Heart left ventricle (tissue), 16 donors: ENCODE data around the gene MARCO. TPM values are rescaled to one million over a fixed set of nuclear protein-coding genes. Genes with fewer than 3 reads are reported as not detected.
A peak's percentile ranks its signal among the peaks of the same experiment; 100 is the strongest.

ENCODE experiments used
- ATAC-seq, 4 donors: fragments of 200-7000 bp; cut with Tn5 transposase; one replicate each; pipeline ENCODE4 v1.9.1; 2020 to 2022; ENCODE audit warnings: moderate library complexity in 4 of 4, mild to moderate bottlenecking in 3 of 4, moderate number of reproducible peaks in 1 of 4
- DNase-seq, 5 donors: peaks; one replicate each; pipeline ENCODE4 v3.0.0-alpha.2; 2020
- H3K27ac ChIP-seq, 12 donors: fragments of 200-600 bp; sonication (generic) in 4 of 12; one replicate each; pipeline versions ENCODE4 v1.5.0 to v1.8.0; 2016 to 2022; ENCODE audit warnings: mild to moderate bottlenecking in 2 of 12
- H3K27me3 ChIP-seq, 9 donors: fragments of 200-600 bp; sonication (generic) in 2 of 9; one replicate each; pipeline versions ENCODE4 v1.5.1 to v1.8.0; 2016 to 2022; ENCODE audit warnings: mild to moderate bottlenecking in 3 of 9
- H3K36me3 ChIP-seq, 9 donors: fragments of 200-600 bp; sonication (generic) in 2 of 9; one replicate each; pipeline versions ENCODE4 v1.5.0 to v1.8.0; 2018 to 2022; ENCODE audit warnings: mild to moderate bottlenecking in 2 of 9
- H3K4me1 ChIP-seq, 12 donors: fragments of 200-600 bp; sonication (generic) in 4 of 12; one replicate each; pipeline versions ENCODE4 v1.5.0 to v1.8.0; 2016 to 2022; ENCODE audit warnings: mild to moderate bottlenecking in 3 of 12
- H3K4me3 ChIP-seq, 12 donors: fragments of 200-600 bp; sonication (generic) in 4 of 12; one replicate each; pipeline versions ENCODE4 v1.5.0 to v1.8.0; 2017 to 2022; ENCODE audit warnings: mild to moderate bottlenecking in 9 of 12, moderate library complexity in 4 of 12
- H3K9me3 ChIP-seq, 12 donors: fragments of 200-600 bp; sonication (generic) in 4 of 12; one replicate each; pipeline versions ENCODE4 v1.5.0 to v1.8.0; 2016 to 2022; ENCODE audit warnings: mild to moderate bottlenecking in 1 of 12
- POLR2A ChIP-seq, 2 donors: fragments of 450-650 bp; IDR thresholded peaks; one replicate each; pipeline ENCODE4 v1.6.1; 2017; ENCODE audit warnings: antibody characterized with exemption in 2 of 2, mild to moderate bottlenecking in 2 of 2, moderate library complexity in 2 of 2
- WGBS, 4 donors: extraction: QIAGEN DNeasy Blood & Tissue Kit in 2 of 4; methylation state at CpG; one replicate each; pipeline versions ENCODE4 v1.1.5 to v1.1.7; 2013 to 2018; 5-methylcytosine and 5-hydroxymethylcytosine counted together
- intact Hi-C, 10 donors: fragments of 100-400 bp; cut with DNase I; formaldehyde crosslinking; loops; one replicate each; pipeline versions ENCODE4 v1.11.1 to v1.14.2; 2022
- long read RNA-seq, 3 donors: library from polyadenylated mRNA; unstranded; transcript quantifications; one replicate each; pipeline ENCODE4 v2.0.0, GENCODE V29; 2020 to 2021
- polyA plus RNA-seq, 2 donors: library from polyadenylated mRNA; stranded (reverse); fragments of 200-250 nt; gene quantifications; one replicate each; pipeline ENCODE4 v1.2.3, GENCODE V29; 2013
- total RNA-seq, 9 donors: library from RNA; depleted of rRNA in 2 of 9; stranded (reverse); fragments of >200 nt in 2 of 9; fragmentation: NEBNext Ultra II Directional in 3 of 9; extraction: Animal tissue kit (Norgen Biotek cat#: 25700) in 3 of 9; gene quantifications; one replicate each; pipeline versions ENCODE4 v1.1.0 to v1.2.4, GENCODE V29; 2016 to 2023
- TF ChIP-seq, protein P1 (sequence below), 12 donors: fragments of 200-600 bp; sonication (generic) in 4 of 12; IDR thresholded peaks; one replicate each; pipeline versions ENCODE4 v1.5.0 to v1.8.0; 2018 to 2022; ENCODE audit warnings: antibody characterized with exemption in 12 of 12, mild to moderate bottlenecking in 5 of 12
- donor health status: ischemic (EF 13 %, LVEDD 7.1; RV severe dilation, severe dysfunction).
- donor health status: healthy with polysubstance abuse.
- donor health status: DM: no; HTN: yes; CAD: no.
- donor health status: DM: no; HTN: no; CAD: no.
- donor health status: ischemic (EF 25% LVEDD 6.9; RV normal size, moderate dysfunction).
- donor health status: ischemic (EF 25% LVEDD 5.7; RV mildly dilated, moderate dysfunction).
- donor health status: healthy.
- donor health status: DM: yes; HTN: yes; CAD: no.
- donor health status: ischemic (EF 35%, LVEDD 5.7; RV mildly dilated, moderate dysfunction).
- donor health status: nonischemic (EF 11% LVEDD 7.7; RV severe dilation, severe dysfunction).
- donor health status: DM: yes; HTN: yes; CAD: no.
- donor health status: PGD.
- donor health status: ischemic (EF 29% LVEDD 5.4; RV normal size, mild dysfunction).
- donor health status: nonischemic (EF 23%, LVEDD 6.1; RV moderate dilation, normal function).

MARCO gene, protein sequence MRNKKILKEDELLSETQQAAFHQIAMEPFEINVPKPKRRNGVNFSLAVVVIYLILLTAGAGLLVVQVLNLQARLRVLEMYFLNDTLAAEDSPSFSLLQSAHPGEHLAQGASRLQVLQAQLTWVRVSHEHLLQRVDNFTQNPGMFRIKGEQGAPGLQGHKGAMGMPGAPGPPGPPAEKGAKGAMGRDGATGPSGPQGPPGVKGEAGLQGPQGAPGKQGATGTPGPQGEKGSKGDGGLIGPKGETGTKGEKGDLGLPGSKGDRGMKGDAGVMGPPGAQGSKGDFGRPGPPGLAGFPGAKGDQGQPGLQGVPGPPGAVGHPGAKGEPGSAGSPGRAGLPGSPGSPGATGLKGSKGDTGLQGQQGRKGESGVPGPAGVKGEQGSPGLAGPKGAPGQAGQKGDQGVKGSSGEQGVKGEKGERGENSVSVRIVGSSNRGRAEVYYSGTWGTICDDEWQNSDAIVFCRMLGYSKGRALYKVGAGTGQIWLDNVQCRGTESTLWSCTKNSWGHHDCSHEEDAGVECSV
- total RNA-seq = 100 to 1,000 TPM in 1 of 9 donors, 10 to 100 TPM in 2, 1 to 10 TPM in 5, under 1 TPM in 1; 0.66 to 162 (median 6.7) TPM
- polyA plus RNA-seq = 1 to 10 TPM in 1 of 2 donors, under 1 TPM in 1; 0.19 to 6.0 TPM
- long read RNA-seq, donor 1, partial matches to known transcripts = 1 of 5 reads
- long read RNA-seq, donor 1, other reads (novel, unspliced or antisense) = 0 of 5 reads
- long read RNA-seq, donor 2, transcript MARCO-201 (17 exons, 1,838 nt) = major isoform, 9 of 10 reads
- long read RNA-seq, donor 2, partial matches to known transcripts = 1 of 10 reads
- long read RNA-seq, donor 2, other reads (novel, unspliced or antisense) = 0 of 10 reads
- long read RNA-seq, donor 3, transcript MARCO-201 (17 exons, 1,838 nt) = major isoform, 9 of 15 reads
- long read RNA-seq, donor 3, partial matches to known transcripts = 5 of 15 reads
- long read RNA-seq, donor 3, other reads (novel, unspliced or antisense) = 1 of 15 reads

DNA sequence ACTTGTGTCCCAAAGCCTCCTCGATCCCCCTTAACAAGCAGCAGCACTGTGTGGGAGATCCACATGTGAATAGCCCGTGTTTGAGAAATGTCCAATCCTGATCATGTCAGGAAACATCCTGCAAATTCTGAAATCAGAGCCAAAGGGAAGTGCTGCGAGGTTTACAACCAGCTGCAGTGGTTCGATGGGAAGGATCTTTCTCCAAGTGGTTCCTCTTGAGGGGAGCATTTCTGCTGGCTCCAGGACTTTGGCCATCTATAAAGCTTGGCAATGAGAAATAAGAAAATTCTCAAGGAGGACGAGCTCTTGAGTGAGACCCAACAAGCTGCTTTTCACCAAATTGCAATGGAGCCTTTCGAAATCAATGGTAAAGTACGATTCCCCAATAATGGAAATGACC lies at the start of gene MARCO:
Gene MARCO (plus strand): TSS at position 164 of the 400 bp plus-strand sequence. CDS start 107 bp downstream, at position 271.
- no peak for TF ChIP-seq POLR2A (IDR thresholded peaks at IDR 0.05)
- TF ChIP-seq, protein P1, sequence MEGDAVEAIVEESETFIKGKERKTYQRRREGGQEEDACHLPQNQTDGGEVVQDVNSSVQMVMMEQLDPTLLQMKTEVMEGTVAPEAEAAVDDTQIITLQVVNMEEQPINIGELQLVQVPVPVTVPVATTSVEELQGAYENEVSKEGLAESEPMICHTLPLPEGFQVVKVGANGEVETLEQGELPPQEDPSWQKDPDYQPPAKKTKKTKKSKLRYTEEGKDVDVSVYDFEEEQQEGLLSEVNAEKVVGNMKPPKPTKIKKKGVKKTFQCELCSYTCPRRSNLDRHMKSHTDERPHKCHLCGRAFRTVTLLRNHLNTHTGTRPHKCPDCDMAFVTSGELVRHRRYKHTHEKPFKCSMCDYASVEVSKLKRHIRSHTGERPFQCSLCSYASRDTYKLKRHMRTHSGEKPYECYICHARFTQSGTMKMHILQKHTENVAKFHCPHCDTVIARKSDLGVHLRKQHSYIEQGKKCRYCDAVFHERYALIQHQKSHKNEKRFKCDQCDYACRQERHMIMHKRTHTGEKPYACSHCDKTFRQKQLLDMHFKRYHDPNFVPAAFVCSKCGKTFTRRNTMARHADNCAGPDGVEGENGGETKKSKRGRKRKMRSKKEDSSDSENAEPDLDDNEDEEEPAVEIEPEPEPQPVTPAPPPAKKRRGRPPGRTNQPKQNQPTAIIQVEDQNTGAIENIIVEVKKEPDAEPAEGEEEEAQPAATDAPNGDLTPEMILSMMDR (IDR thresholded peaks at IDR 0.05) = no peak
- 68 to 72% (median 71%) methylated on average over 7 of the region's 7 CpGs for whole genome bisulfite sequencing, 4 donors
- ATAC-seq (peak in 2 of 4 donors; percentile 34 to 45), DNase-seq (no peak)
- H3K27ac ChIP-seq = peak within 1 kb of the TSS in 1 of 12 donors; percentile 74
- peaks cover 0 to 37% (median 0%) of the 10 kb centered on the region in 12 donors for H3K4me1 ChIP-seq
- peak within 1 kb of the TSS in 1 of 12 donors; percentile 33 for H3K4me3 ChIP-seq
- no peaks in the 10 kb centered on the region for H3K36me3 ChIP-seq
- no peaks in the 10 kb centered on the region for H3K9me3 ChIP-seq
- intact Hi-C loops = no loop called here
- H3K27me3 ChIP-seq = peaks cover 0 to 8% (median 0%) of the 10 kb centered on the region in 9 donors

DNA sequence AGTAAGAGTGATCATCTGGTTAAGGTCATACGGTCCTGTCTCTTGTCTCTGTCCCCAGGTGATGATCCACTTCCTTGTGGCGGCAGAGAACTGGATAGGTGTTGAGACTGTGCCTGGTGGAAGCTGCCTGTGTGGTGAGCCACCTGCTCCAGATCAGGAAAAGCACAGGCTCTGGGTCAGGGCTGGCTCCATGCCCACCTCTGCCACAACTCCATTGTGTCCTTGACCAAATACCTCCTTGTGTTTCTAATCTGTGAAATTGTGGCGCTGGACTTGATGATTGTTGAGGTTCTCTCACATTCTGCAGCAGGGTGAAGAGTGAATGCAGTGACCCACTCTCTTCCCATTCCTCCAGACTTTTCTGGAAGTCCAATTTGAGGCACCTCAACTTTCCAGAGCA lies 48.9 kb upstream of the MARCO start:
- TF ChIP-seq, protein P1 (IDR thresholded peaks at IDR 0.05) = no peak
- TF ChIP-seq POLR2A (IDR thresholded peaks at IDR 0.05) = no peak
- peaks cover 0 to 7% (median 0%) of the 10 kb centered on the region in 9 donors for H3K27me3 ChIP-seq
- peaks cover 0 to 25% (median 14%) of the 10 kb centered on the region in 12 donors for H3K9me3 ChIP-seq
- intact Hi-C loops = no loop called here
- ATAC-seq (no peak), DNase-seq (no peak)
- H3K4me3 ChIP-seq = no peak overlapping the region
- H3K36me3 ChIP-seq = no peaks in the 10 kb centered on the region
- no peaks in the 10 kb centered on the region for H3K4me1 ChIP-seq
- WGBS, 4 donors = 75 to 89% (median 84%) methylated on average over 3 of the region's 3 CpGs
- no peak overlapping the region for H3K27ac ChIP-seq

DNA sequence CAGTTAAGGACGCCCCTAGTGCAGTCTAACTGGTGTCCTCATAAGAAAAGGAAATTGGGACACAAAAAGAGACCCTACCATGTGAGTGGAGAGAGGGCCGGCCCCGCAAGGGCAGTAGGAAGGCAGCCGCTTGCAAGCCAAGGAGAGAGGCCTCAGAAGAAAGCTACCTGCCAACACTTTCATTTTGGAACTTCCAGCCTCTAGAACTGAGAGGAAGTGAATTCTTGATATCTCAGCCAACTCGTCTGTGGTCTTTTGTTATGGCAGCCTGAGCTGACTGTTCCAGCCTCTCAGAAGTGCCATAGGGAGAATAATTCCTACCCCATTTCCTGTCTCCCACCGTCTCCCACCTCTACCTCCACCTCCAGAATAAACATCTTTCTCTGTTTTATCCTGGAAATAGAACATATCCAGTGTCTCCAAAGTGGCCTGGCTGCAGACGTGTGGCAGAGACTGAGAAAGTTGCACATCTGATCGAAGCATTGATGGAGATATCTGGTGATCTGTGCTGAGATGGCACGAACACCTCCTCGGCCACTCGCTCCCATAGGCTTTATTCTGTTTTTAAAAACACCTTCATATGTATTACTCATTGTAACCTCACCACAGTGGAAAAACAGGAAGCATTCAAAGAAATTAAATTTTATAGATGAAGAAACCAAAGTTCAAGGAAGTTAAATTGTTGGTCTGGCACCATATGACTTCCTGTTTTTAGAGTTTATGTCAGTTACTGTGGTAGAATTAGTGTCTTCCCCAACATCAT lies 39.5 kb upstream of the MARCO start:
- intact Hi-C loops = no loop called here
- Histone ChIP-seq H3K4me3 (peak overlapping the region in 1 of 12 donors; percentile 3), H3K9me3 (no peaks in the 10 kb centered on the region), H3K36me3 (no peaks in the 10 kb centered on the region), H3K27ac (peak overlapping the region in 1 of 12 donors; percentile 52), H3K4me1 (peaks cover 0 to 17% (median 0%) of the 10 kb centered on the region in 12 donors), H3K27me3 (peaks cover 0 to 8% (median 0%) of the 10 kb centered on the region in 9 donors)
- DNase-seq (no peak), ATAC-seq (peak in 2 of 4 donors; percentile 29 to 36)
- no peak for TF ChIP-seq POLR2A (IDR thresholded peaks at IDR 0.05)
- TF ChIP-seq, protein P1 (IDR thresholded peaks at IDR 0.05) = no peak
- WGBS, 4 donors = 66 to 74% (median 71%) methylated on average over 11 of the region's 11 CpGs
